Superior temporal gyrus (tissue), 1 donor: ENCODE data around the gene CARNS1.

ENCODE experiments used
- DNase-seq: peaks from one replicate; pipeline ENCODE4 v3.0.0-alpha.2; 2016; ENCODE audit errors: extremely low spot score

The CARNS1 gene

GRCh38 chr11:67428052-67429001 is 12.8 kb downstream of the CARNS1 start, which contains the start of gene RPS6KB2:
Gene RPS6KB2, plus strand, starts transcription at chr11:67428494. Its CDS starts 52 bp downstream, at chr11:67428546.
- peak; percentile 100 for DNase-seq

- no peak for DNase-seq
These were observed 13.7 kb downstream of the CARNS1 start for GRCh38 chr11:67429038-67429668.

- no peak for DNase-seq
These were observed 14.2 kb downstream of the CARNS1 start for GRCh38 chr11:67429722-67430121.

- DNase-seq: no peak
These were observed 16.1 kb downstream of the CARNS1 start for GRCh38 chr11:67431346-67432249.

- DNase-seq: no peak
These were observed 17.3 kb downstream of the CARNS1 start for GRCh38 chr11:67432655-67433349.

- no peak for DNase-seq
These were observed 18.3 kb downstream of the CARNS1 start for GRCh38 chr11:67433536-67434394.

- DNase-seq: no peak
These were observed 19.0 kb downstream of the CARNS1 start for GRCh38 chr11:67434395-67434881.

- DNase-seq: no peak
These were observed 19.7 kb downstream of the CARNS1 start for GRCh38 chr11:67435031-67435726.

- no peak for DNase-seq
These were observed 20.4 kb downstream of the CARNS1 start for GRCh38 chr11:67435727-67436458.

GRCh38 chr11:67436459-67437081 is 21.1 kb downstream of the CARNS1 start:
- DNase-seq: no peak

- DNase-seq: no peak
These were observed 21.8 kb downstream of the CARNS1 start, which contains the start of gene PTPRCAP for GRCh38 chr11:67437082-67437808. Gene PTPRCAP, minus strand, starts transcription at chr11:67437682. Its CDS starts 63 bp downstream, at chr11:67437619.

- no peak for DNase-seq
These were observed 22.3 kb downstream of the CARNS1 start for GRCh38 chr11:67437809-67438157.

GRCh38 chr11:67438158-67438902 is 22.9 kb downstream of the CARNS1 start:
- DNase-seq: no peak

- no peak for DNase-seq
These were observed 24.1 kb downstream of the CARNS1 start for GRCh38 chr11:67439321-67440228.

GRCh38 chr11:67440229-67441097 is 25.0 kb downstream of the CARNS1 start:
- no peak for DNase-seq
